HepG2 (cell line): ENCODE results near the gene UBAC2. TPM values are rescaled to one million over a fixed set of nuclear protein-coding genes. Genes with fewer than 3 reads are reported as not detected.

ENCODE experiments used
- ATAC-seq: fragments of 200-7000 bp; cut with Tn5 transposase; 3 replicates; pipeline ENCODE4 v1.9.1; 2020; ENCODE audit warnings: mild to moderate bottlenecking, moderate library complexity
- BruUV-seq: library from RNA; stranded (reverse); fragments of 400-500 nt; replicated peaks from 2 replicates; lab custom pipeline; 2021; lab: Mats Ljungman, UMichigan
- CTCF ChIA-PET: fragments of 300-600 bp; formaldehyde crosslinking; extraction: SDS; loops from one replicate; lab custom pipeline; 2021; ENCODE audit warnings: low total read pairs, inconsistent platforms, low intra/inter-chr PET ratio; lab: Yijun Ruan, JAX
- POLR2A ChIA-PET: fragments of 350-600 bp; sonication (Branson Sonifier 250); formaldehyde crosslinking; loops from one replicate; lab custom pipeline; 2020; ENCODE audit warnings: antibody characterized with exemption, inconsistent platforms; lab: Yijun Ruan, JAX
- DNase-seq: peaks from one replicate; pipeline ENCODE4 v3.0.0-alpha.2; 2015; ENCODE audit warnings: low spot score
- FAIRE-seq: peaks from 3 replicates; lab custom pipeline; 2011; peaks lifted over from hg19 to GRCh38; lab: Jason Lieb, UNC
- H2AFZ ChIP-seq: one replicate; pipeline ENCODE4 v1.6.1; 2011; ENCODE audit warnings: low read length, inconsistent platforms
- H3K27ac ChIP-seq: fragments of 300-600 bp; 3 replicates; pipeline ENCODE4 v1.8.0; 2011; ENCODE audit warnings: mixed run types, mild to moderate bottlenecking, mixed read lengths, low read length, inconsistent platforms; ENCODE audit not compliant: insufficient read depth; ENCODE audit errors: extremely low read length
- H3K27me3 ChIP-seq, 2 experiments: fragments of 200-600 bp in 1 of 2; 2 replicates in 1 of 2; 3 replicates in 1 of 2; pipeline versions ENCODE4 v1.6.0 to v1.8.0; 2011; ENCODE audit warnings: low read length in 2 of 2, mild to moderate bottlenecking in 2 of 2, moderate library complexity in 2 of 2, inconsistent platforms in 1 of 2; ENCODE audit not compliant: insufficient read depth in 2 of 2, control insufficient read depth in 1 of 2
- H3K36me3 ChIP-seq, 2 experiments: fragments of 200-600 bp in 1 of 2; replicated peaks in 1 of 2; 2 replicates in 1 of 2; 3 replicates in 1 of 2; pipeline versions ENCODE4 v1.5.1 to v1.8.0; 2011; ENCODE audit warnings: low read length in 2 of 2, inconsistent platforms in 1 of 2; ENCODE audit not compliant: insufficient read depth in 2 of 2, control insufficient read depth in 1 of 2
- H3K4me1 ChIP-seq: 2 replicates; pipeline ENCODE4 v1.5.1; 2012; ENCODE audit warnings: low read length, inconsistent platforms; ENCODE audit not compliant: insufficient read depth
- H3K4me2 ChIP-seq: 2 replicates; pipeline ENCODE4 v1.6.0; 2011; ENCODE audit warnings: low read depth, low read length, inconsistent platforms
- H3K4me3 ChIP-seq, 3 experiments: fragments of 200-600 bp in 1 of 3; sonication (generic), shearing (Covaris generic) in 1 of 3; replicated peaks in 1 of 3; 2 replicates each; pipeline ENCODE4 v1.5.1; 2011 to 2016; ENCODE audit warnings: low read length in 3 of 3, inconsistent platforms in 2 of 3, low read depth in 2 of 3, mild to moderate bottlenecking in 2 of 3, control low read depth in 1 of 3, mixed read lengths in 1 of 3; ENCODE audit not compliant: insufficient read depth in 1 of 3
- H3K79me2 ChIP-seq: one replicate; pipeline ENCODE4 v1.6.1; 2011; ENCODE audit warnings: low read length, inconsistent platforms; ENCODE audit not compliant: insufficient read depth
- H3K9ac ChIP-seq: 2 replicates; pipeline ENCODE4 v1.6.0; 2011; ENCODE audit warnings: mild to moderate bottlenecking, low read depth, low read length, inconsistent platforms; ENCODE audit not compliant: insufficient read depth
- H3K9me3 ChIP-seq: 2 replicates; pipeline ENCODE4 v1.5.1; 2012; ENCODE audit warnings: mild to moderate bottlenecking, low read length
- H4K20me1 ChIP-seq: 2 replicates; pipeline ENCODE4 v1.6.0; 2011; ENCODE audit warnings: inconsistent platforms, mild to moderate bottlenecking, low read length, moderate library complexity; ENCODE audit not compliant: insufficient read depth
- AKAP8 ChIP-seq: sonication (generic); formaldehyde crosslinking; IDR thresholded peaks from 2 replicates; pipeline ENCODE4 v1.5.1; 2020; ENCODE audit warnings: mild to moderate bottlenecking, missing genetic modification reagents
- ASH2L ChIP-seq: fragments of 300-600, 200-600 bp; sonication (generic); IDR thresholded peaks from 2 replicates; pipeline ENCODE4 v1.7.0; 2017; ENCODE audit warnings: low read depth, mild to moderate bottlenecking, moderate library complexity, mixed read lengths, low read length; ENCODE audit not compliant: insufficient read length
- ATRX ChIP-seq: sonication (generic); formaldehyde crosslinking; IDR thresholded peaks from 2 replicates; pipeline ENCODE4 v1.4.0; 2020; ENCODE audit warnings: missing genetic modification reagents, borderline replicate concordance
- CREM ChIP-seq, 2 experiments: sonication (generic) in 1 of 2; formaldehyde crosslinking in 1 of 2; IDR thresholded peaks; 2 replicates each; pipeline versions ENCODE4 v1.4.0 to v1.6.1; 2016 to 2020; ENCODE audit warnings: antibody characterized with exemption in 1 of 2, mild to moderate bottlenecking in 1 of 2, missing genetic modification reagents in 1 of 2
- DNMT3B ChIP-seq: conservative IDR thresholded peaks from 2 replicates; pipeline ENCODE4 v1.6.1; 2016; ENCODE audit warnings: missing biosample characterization, control low read depth
- ELF1 ChIP-seq: sonication (generic); formaldehyde crosslinking; IDR thresholded peaks from 2 replicates; pipeline ENCODE4 v1.4.0; 2020; ENCODE audit warnings: missing genetic modification reagents
- JUND ChIP-seq: sonication (generic); formaldehyde crosslinking; IDR thresholded peaks from 2 replicates; pipeline ENCODE4 v1.8.0; 2022; ENCODE audit warnings: mild to moderate bottlenecking, missing genetic modification reagents
- MTA1 ChIP-seq: sonication (generic); formaldehyde crosslinking; IDR thresholded peaks from 2 replicates; pipeline ENCODE4 v1.4.0; 2020; ENCODE audit warnings: missing genetic modification reagents, mild to moderate bottlenecking, borderline replicate concordance
- NONO ChIP-seq, 2 experiments: fragments of 450-650 bp in 1 of 2; sonication (generic) in 1 of 2; formaldehyde crosslinking in 1 of 2; IDR thresholded peaks in 1 of 2; conservative IDR thresholded peaks in 1 of 2; 2 replicates each; pipeline versions ENCODE4 v1.6.1 to v1.8.0; 2017 to 2022; ENCODE audit warnings: mild to moderate bottlenecking in 1 of 2, missing genetic modification reagents in 1 of 2, moderate library complexity in 1 of 2
- POLR2AphosphoS5 ChIP-seq: IDR thresholded peaks from 2 replicates; pipeline ENCODE4 v1.6.1; 2012; ENCODE audit warnings: low read depth, low read length
- RNF2 ChIP-seq: fragments of 450-650 bp; conservative IDR thresholded peaks from 2 replicates; pipeline ENCODE4 v1.6.1; 2016; ENCODE audit warnings: low read depth
- ZBTB3 ChIP-seq: sonication (generic); formaldehyde crosslinking; IDR thresholded peaks from 2 replicates; pipeline ENCODE4 v1.4.0; 2020; ENCODE audit warnings: low read depth, mild to moderate bottlenecking, moderate library complexity, missing genetic modification reagents, borderline replicate concordance
- ZC3H4 ChIP-seq: sonication (generic); formaldehyde crosslinking; IDR thresholded peaks from 2 replicates; pipeline ENCODE4 v1.4.0; 2020; ENCODE audit warnings: missing genetic modification reagents, borderline replicate concordance
- ZFP36L1 ChIP-seq: sonication (generic); formaldehyde crosslinking; IDR thresholded peaks from 2 replicates; pipeline ENCODE4 v1.8.0; 2022; ENCODE audit warnings: mild to moderate bottlenecking, missing genetic modification reagents, moderate library complexity
- ZNF501 ChIP-seq: sonication (generic); formaldehyde crosslinking; IDR thresholded peaks from 2 replicates; pipeline ENCODE4 v1.5.1; 2020; ENCODE audit warnings: mild to moderate bottlenecking, moderate library complexity, missing genetic modification reagents
- ZNF510 ChIP-seq: sonication (generic); formaldehyde crosslinking; IDR thresholded peaks from 2 replicates; pipeline ENCODE4 v1.4.0; 2020; ENCODE audit warnings: low read depth, mild to moderate bottlenecking, missing genetic modification reagents
- ZNF547 ChIP-seq: sonication (generic); formaldehyde crosslinking; IDR thresholded peaks from 2 replicates; pipeline ENCODE4 v1.5.1; 2020; ENCODE audit warnings: mild to moderate bottlenecking, missing genetic modification reagents
- WGBS: methylation state at CpG from one replicate; pipeline ENCODE4 v1.1.6; 2017; ENCODE audit warnings: low lambda C conversion rate; 5-methylcytosine and 5-hydroxymethylcytosine counted together
- in situ Hi-C: cut with HindIII; loops from 2 replicates; pipeline ENCODE4 v1.10.0; 2017; ENCODE audit warnings: low pct_unique_long_range_greater_than_20kb; ENCODE audit not compliant: extremely low pct_ligation_motif_present
- intact Hi-C: fragments of 100-400 bp; cut with micrococcal nuclease; formaldehyde crosslinking; loops from one replicate; pipeline ENCODE4 v1.10.0; 2022; ENCODE audit not compliant: unreplicated experiment
- polyA plus RNA-seq, 8 experiments: library from polyadenylated mRNA; depleted of rRNA in 3 of 8; stranded (reverse) in 7 of 8; unstranded in 1 of 8; fragments of >200 nt; fragmentation: Illumina TruSeq in 4 of 8; extraction: Trizol in 4 of 8; gene quantifications; 2 replicates each; pipeline versions ENCODE4 v1.2.1 to v1.2.3, GENCODE V29; 2011 to 2016; ENCODE audit warnings: low read depth in 4 of 8, missing spikeins in 1 of 8, mixed read lengths in 1 of 8; ENCODE audit not compliant: insufficient read depth in 1 of 8
- total RNA-seq, 5 experiments: library from RNA; depleted of rRNA; stranded (reverse); fragments of >200 nt; fragmentation: Illumina TruSeq; extraction: Trizol; gene quantifications; 2 replicates each; pipeline ENCODE4 v1.2.3, GENCODE V29; 2016; ENCODE audit warnings: low read depth in 1 of 5
- TF ChIP-seq, protein P1 (sequence below): IDR thresholded peaks from 2 replicates; pipeline ENCODE4 v1.6.1; 2016; ENCODE audit warnings: low read depth, control low read depth
- TF ChIP-seq, protein P2 (sequence below): sonication (generic); formaldehyde crosslinking; IDR thresholded peaks from 2 replicates; pipeline ENCODE4 v1.5.0; 2020; ENCODE audit warnings: mild to moderate bottlenecking, low read depth, missing genetic modification reagents, borderline replicate concordance
- TF ChIP-seq, protein P3 (sequence below): IDR thresholded peaks from 2 replicates; pipeline ENCODE4 v1.6.1; 2016; ENCODE audit warnings: mild to moderate bottlenecking

Gene UBAC2
- total and polyA plus RNA-seq, 2 of the 13 experiments (the other 11 are each of a cell fraction or from before 2014, with no cell fraction given), result 61.3 to 80.8 TPM

DNA sequence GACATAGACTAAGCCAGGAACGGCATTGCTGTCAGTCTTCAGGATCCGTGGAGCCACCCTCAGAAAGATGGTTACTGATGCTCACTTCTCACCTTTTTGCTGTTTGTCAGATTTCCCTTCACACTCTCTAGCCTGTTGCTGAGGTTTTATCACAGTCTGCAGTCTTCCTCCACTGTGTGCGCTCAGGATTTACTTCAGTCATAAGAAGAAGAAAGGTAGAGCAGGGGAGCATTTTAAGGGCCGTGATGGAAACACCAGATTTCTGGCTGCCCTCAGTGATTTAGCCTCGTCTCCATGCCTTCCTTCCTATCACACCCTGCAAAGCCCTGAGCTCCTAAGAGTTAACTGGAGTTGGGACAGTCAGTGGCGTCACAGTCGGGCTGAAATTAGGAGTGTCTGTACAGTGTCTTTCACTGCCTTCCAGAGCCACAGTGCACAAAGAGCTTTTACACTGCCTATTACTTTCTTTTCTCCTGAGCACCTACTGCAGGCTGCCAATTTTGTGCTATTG lies 166.5 kb downstream of the UBAC2 start (continued):
- TF ChIP-seq DNMT3B (CRISPR knock-in tag), result no peak
- TF ChIP-seq CREM (IDR thresholded peaks at IDR 0.05), result no peak
- TF ChIP-seq CREM (CRISPR knock-in tag; IDR thresholded peaks at IDR 0.05), result no peak
- no peak for TF ChIP-seq ZNF501 (CRISPR knock-in tag)
- TF ChIP-seq, protein P1, sequence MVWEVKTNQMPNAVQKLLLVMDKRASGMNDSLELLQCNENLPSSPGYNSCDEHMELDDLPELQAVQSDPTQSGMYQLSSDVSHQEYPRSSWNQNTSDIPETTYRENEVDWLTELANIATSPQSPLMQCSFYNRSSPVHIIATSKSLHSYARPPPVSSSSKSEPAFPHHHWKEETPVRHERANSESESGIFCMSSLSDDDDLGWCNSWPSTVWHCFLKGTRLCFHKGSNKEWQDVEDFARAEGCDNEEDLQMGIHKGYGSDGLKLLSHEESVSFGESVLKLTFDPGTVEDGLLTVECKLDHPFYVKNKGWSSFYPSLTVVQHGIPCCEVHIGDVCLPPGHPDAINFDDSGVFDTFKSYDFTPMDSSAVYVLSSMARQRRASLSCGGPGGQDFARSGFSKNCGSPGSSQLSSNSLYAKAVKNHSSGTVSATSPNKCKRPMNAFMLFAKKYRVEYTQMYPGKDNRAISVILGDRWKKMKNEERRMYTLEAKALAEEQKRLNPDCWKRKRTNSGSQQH (CRISPR knock-in tag), result no peak
- TF ChIP-seq JUND (CRISPR knock-in tag), result no peak
- no peak for TF ChIP-seq ELF1
- TF ChIP-seq, protein P2, sequence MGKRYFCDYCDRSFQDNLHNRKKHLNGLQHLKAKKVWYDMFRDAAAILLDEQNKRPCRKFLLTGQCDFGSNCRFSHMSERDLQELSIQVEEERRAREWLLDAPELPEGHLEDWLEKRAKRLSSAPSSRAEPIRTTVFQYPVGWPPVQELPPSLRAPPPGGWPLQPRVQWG (CRISPR knock-in tag), result no peak
- TF ChIP-seq ASH2L, result no peak
- no peak for TF ChIP-seq ATRX (CRISPR knock-in tag)
- TF ChIP-seq, all 625 proteins: peak for 0

DNA sequence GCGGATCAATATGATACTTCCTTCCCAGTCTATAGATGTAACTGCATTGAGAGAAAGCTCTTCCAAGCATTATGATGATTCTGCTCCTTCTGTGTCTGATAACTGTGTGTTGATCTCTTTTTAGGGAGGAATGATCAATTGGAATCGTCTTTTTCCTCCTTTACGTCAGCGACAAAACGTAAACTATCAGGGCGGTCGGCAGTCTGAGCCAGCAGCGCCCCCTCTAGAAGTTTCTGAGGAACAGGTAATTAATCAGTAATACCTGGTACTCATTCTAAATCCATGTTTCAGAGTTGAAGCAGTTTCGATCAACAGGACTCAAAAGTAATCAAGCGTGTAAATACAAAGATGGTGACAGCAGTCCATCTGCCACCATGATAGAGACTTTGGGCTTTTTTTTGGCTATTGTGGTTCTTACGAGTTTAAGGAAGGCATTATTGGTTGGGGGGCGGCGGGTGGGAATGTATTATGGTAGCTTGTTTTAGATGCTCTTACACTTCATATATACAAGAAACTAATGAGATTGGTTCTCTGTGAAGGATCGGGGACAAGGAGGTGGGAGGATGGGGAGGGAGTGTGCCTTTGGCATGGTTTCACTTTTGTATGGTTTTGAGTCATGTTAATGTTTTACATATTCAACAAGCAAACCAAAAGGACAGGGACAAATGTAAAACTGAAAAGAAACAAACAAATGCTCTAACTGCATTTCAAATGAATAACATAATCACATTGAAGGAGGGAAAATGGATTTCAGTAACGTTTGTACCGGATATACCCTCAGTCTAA lies 167.2 kb downstream of the UBAC2 start:
- in situ Hi-C loops, result no loop called here
- intact Hi-C loops, result no loop called here
- CTCF ChIA-PET, result no interaction called here
- POLR2A ChIA-PET, result no interaction called here
- Histone ChIP-seq H4K20me1 (no peaks in the 10 kb centered on the region), H3K27ac (no peak overlapping the region), H3K4me3 (no peak overlapping the region), H3K9me3 (no peaks in the 10 kb centered on the region), H3K4me1 (no peaks in the 10 kb centered on the region), H2AFZ (no peak overlapping the region), H3K79me2 (no peaks in the 10 kb centered on the region), H3K27me3 (no peaks in the 10 kb centered on the region), H3K36me3 (peaks cover 7 to 42% of the 10 kb centered on the region in 2 experiments), H3K9ac (no peak overlapping the region), H3K4me2 (no peak overlapping the region)
- DNase-seq (no peak), FAIRE-seq (no peak), ATAC-seq (no peak)
- no TSS peak for BruUV-seq
- 98% methylated on average over 16 of the region's 16 CpGs for whole genome bisulfite sequencing
- TF ChIP-seq POLR2AphosphoS5 (no peak), ZC3H4 (CRISPR knock-in tag) (no peak), AKAP8 (CRISPR knock-in tag) (no peak), ZNF510 (CRISPR knock-in tag) (no peak), MTA1 (CRISPR knock-in tag) (no peak), RNF2 (no peak), ZNF547 (no peak), NONO (IDR thresholded peaks at IDR 0.05) (no peak), NONO (CRISPR knock-in tag; conservative IDR thresholded peaks at IDR 0.05) (no peak), ZBTB3 (CRISPR knock-in tag) (no peak), ZFP36L1 (CRISPR knock-in tag) (no peak)
- TF ChIP-seq, protein P3, sequence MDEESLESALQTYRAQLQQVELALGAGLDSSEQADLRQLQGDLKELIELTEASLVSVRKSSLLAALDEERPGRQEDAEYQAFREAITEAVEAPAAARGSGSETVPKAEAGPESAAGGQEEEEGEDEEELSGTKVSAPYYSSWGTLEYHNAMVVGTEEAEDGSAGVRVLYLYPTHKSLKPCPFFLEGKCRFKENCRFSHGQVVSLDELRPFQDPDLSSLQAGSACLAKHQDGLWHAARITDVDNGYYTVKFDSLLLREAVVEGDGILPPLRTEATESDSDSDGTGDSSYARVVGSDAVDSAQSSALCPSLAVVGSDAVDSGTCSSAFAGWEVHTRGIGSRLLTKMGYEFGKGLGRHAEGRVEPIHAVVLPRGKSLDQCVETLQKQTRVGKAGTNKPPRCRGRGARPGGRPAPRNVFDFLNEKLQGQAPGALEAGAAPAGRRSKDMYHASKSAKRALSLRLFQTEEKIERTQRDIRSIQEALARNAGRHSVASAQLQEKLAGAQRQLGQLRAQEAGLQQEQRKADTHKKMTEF, result no peak
